Putamen (tissue), 1 donor: ENCODE data around the gene YPEL4.
"Not testable (repeated sequence)": the region's sequence is repeated elsewhere in the genome, so short reads cannot be mapped to it uniquely, and the experiment has no call there.

Experiments
- DNase-seq: peaks from one replicate; pipeline ENCODE4 v3.0.0-alpha.2; 2016; ENCODE audit warnings: low spot score

Gene YPEL4, protein sequence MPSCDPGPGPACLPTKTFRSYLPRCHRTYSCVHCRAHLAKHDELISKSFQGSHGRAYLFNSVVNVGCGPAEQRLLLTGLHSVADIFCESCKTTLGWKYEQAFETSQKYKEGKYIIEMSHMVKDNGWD

DNA sequence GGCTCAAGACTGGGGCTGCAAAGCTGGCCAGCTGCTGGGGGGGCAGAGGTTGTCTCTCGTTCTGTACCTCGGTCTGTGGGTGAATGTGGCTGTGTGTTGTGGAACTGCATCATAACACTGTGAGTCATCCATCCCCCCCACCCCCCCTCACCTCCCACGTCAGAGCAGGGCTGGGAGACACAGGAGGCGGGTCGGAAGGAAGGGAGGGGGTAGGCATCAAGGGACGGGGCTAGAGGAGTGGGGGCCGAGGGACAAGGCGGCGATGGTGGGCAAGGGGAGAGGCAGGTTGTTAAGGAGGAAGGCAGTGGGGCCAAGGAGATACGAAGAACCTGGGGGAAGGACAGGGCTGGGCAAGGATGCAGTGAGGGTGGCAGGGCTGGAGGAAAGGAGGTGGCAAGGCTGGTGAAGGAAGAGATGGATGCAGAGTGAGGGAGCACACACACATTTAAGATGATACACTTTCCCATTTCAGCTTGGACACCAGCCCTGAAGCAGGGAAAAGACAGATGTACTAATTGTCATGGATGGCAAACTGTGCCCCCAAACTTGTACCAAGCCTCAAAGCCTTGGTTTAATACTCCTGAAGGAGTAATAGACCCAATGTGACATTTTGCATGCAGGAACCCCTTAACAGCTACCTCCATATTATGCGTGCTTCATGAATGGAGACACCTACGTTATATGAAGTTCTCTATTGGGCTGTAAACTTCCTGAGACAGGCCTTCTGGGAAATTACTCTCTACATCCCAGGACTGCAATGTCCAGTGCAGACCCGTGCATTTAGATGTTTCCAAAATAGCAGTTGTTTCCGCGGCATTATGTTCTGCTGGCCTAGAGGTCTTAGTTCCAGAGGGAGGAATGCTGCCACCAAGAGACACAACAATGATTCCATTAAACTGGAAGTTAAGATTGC is at the start of gene YPEL4:
Gene YPEL4, minus strand, starts transcription at position 87 of the 913 bp plus-strand sequence. CDS start 2,805 bp downstream, outside the sequence.
- DNase-seq = peak; percentile 89

DNA sequence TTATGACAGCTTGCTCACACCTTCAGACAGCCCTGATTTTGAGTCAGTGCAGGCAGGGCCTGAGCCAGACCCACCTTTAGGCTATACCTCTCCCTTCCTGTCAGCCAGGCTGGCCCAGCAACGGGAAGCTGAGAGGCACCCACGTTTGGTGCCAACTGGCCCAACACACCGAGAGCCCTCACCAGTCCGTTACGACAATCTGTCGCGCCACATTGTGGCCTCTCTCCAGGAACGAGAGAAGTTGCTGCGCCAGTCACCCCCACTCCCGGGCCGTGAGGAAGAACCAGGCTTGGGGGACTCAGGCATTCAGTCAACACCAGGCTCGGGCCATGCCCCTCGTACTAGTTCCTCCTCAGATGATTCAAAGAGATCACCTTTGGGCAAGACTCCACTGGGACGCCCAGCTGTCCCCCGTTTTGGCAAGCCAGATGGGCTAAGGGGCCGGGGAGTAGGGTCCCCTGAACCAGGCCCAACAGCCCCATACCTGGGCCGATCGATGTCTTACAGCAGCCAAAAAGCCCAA is 49.2 kb upstream of the YPEL4 start:
- no peak for DNase-seq

DNA sequence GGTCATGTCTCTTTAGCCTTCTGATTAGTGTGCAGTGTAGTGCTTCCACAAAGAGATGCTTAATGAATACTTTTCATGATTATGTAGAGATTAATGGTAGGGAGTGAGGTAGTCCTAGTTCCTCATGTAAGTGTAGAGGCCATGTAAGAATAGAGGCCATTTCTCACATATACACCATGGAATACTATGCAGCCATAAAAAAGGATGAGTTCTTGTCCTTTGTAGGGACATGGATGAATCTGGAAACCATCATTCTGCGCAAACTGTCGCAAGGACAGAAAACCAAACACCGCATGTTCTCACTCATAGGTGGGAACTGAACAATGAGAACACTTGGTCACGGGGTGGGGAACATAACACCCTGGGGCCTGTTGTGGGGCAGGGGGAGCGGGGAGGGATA is 40.8 kb upstream of the YPEL4 start:
- DNase-seq = not testable (repeated sequence)

DNA sequence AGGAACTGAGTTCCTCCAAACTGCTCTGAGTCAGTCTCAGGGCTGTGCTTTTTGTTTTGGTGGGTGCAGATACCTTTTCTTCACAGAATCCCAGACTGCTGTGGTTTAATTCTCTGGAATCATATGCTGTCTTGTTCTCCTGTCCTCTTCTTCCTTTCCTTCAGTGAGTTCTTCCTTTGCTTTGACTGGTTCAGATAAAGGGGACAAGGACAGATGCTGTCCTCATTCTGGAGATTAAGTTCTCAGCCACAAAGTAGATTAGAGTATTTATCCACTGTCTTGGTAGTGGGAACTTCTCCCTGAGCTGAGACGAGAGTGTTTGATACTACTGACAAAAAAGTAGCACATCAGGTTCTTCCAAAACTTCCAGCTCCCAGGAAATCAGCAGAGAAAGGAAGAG is 31.5 kb upstream of the YPEL4 start:
- no peak for DNase-seq

DNA sequence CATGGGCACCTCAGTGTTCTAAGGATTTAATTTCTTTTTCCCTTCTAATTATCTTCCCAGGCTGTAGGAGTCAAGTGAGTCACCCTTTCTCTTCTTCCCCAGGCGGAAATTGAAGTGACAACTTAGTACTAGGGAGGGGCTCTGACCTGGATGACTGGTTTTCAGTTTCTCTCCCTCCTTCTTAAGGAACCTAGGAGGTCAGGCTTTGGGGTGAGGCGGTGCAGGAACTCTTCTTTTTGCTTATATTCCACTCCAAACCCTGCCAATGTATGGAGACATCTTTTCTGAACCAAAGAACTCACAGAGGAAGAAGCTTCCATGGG is 30.8 kb upstream of the YPEL4 start:
- DNase-seq = no peak

DNA sequence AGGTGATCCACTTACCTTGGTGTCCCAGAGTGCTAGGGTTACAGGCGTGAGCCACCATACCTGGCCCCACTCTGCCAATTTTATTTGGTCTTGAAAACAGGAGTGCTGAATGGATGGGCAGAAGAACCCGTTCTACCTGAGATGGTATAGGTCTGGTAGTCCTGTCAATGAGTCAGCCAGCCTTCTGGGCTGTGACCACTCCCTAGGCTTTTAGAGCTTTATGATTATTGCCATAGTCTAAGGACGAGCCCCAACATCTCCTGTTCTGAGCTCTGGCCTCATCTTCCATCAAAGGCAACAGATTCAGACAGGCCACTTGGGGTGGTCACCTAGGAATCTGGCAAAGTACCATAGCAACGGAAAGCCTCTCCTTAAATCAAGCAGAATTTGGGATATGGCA is 29.7 kb upstream of the YPEL4 start:
- no peak for DNase-seq

DNA sequence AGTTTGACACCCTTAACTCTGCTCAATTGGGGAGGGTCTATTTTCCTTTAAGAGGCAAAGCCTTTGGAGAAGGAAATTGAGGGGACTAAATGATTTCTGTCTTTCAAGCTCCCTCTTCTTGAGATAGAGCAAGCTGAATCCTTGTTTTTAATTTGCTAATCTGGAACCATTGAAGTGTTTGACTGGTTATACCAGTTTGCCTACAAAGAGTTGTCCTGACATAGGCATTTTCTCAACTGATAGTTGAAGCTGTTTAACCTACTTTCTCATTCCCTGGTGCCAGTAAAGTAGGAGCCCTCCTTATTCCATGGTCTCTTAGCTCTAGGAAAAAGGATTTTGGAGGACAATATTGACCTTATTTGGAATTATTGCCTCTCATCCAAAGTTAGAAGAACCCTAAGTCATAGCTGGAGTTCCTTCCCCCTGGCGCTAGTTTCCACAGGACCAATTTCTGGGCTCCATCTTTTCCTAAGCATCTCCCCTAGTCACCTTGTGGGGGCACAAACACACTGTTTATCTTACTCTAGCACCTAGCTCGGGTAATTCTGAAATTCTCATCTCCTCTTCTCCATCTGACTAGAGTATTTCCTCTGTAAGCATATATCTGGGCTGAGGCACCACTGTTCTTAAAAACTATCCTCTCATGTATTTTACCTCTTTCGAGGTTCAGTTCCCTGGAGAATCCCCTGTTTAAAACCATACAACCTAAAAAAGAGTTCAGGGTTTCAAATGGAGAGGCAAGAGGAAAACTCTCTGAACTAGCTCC is 25.6 kb upstream of the YPEL4 start:
- DNase-seq = no peak

DNA sequence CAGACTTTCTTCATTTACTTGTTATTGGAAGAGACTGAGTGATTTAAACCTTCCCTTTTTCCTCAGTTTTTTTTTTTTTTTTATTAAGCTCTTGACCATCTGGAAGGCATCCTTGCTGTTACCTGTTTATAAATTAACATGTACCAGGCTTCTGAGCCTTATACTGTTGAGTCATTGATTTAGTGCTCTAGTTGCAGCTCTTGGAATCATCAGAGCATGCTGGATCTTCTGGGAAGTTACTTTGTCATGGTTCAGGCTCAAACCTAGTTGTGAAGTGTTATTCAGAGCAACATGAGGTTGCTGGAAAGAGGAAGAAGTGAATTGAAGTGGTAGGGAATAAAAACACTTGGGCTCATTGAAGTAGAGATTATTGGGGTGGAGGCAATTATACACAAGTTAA is 24.5 kb upstream of the YPEL4 start:
- no peak for DNase-seq

DNA sequence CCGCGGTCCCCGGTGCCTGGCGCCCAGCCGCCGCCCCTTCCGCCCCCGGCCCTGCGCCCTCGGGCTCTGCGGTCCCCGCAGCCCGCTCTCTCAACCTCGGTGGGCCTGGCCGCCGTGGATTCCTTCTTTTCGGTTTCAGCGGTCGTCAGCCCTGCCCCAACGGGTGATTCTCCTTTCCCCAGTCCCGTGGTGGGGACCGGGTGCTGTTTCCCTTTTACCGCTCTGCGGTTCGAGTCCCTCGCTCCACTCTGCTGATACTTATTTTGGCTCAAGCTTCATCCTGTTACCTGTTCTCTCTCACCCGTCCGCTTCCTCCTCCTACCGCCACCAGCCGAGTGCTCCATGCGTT is 18.7 kb upstream of the YPEL4 start:
- DNase-seq = no peak

DNA sequence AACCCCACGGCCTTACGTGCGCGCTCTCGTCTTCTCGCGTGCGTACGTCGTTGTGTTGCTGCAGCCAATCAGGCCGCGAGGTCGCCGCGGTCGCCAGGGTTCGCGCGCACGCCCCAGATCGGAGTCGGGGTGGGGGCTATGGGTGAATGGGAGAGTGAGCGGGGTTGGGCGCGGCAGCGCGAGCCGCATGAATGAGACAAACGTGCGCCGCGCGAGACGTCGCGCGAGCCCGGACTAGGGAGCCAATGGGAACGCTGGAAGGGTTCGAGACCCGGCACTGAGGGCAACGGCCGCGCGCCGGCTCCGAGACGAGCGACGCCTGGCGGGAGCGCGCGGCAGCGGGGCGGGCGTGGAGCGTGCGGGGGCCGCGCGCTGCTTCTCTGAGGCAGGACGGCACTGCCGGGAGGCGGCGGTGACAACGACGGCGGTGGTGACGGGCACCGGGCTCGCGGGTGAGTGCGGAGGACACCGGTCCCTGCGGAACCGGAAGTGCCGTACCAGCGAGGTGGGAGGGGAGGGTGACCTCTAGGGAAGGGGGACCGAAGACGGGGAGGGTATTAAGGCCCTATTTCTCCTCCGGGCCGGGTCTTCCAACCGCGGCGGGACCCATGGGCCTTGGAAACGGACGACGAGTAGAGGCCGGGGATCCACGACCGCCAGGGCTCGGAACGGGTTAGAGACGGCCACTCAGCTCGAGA is 18.2 kb upstream of the YPEL4 start, which contains the start of gene ZDHHC5:
Gene ZDHHC5, plus strand, starts transcription at position 379 of the 698 bp plus-strand sequence. CDS start 4,977 bp downstream, outside the sequence.
- peak; percentile 99 for DNase-seq

DNA sequence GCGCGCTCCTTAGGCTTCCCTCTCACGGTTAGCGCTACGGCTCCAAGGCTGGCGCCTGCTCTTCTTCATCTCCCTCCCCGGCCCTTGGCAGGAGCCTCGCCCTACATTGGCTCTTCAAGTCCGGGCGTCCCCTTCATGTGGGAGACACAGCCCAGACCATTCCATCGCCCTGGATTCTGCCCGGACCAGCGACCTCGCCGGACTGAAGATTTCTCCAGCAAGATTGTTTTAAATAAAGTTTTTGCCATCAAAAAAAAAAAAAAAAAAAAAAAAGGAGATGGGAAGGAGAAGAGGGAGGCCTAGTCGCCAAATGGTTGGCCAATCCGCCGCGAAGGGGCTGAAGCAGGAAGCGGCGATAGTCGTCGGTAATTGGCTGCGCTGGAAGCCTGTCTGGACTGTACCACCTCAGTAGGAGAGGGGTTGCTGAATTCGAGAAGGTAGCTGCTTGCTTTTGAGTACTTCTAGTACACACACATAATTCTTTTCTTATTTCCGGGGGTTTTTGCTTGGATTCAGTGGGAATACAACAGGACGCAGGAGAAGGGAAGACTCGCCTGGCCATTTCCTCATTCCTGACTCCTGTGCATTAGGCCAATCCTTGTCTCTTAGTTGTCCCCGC is 17.5 kb upstream of the YPEL4 start:
- DNase-seq = peak; percentile 99

DNA sequence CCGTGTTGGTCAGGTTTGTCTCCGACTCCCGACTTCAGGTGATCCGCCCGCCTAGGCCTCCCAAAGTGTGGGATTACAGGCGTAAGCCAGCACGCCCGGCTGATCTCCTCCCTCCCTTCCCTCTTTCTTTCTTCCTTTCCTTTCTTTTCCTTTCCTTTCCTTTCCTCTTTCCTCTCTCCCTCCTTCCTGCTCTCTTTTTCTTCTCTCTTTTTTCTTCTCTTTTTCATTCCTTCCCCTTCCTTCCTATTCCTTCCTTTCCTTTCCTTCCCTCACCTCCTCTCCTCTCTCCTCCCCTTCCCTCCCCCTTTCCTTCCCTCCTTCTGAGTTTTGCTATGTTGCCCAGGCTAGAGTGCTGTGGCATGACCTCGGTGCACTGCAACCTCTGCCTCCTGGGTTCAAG is 14.3 kb upstream of the YPEL4 start:
- DNase-seq = no peak

DNA sequence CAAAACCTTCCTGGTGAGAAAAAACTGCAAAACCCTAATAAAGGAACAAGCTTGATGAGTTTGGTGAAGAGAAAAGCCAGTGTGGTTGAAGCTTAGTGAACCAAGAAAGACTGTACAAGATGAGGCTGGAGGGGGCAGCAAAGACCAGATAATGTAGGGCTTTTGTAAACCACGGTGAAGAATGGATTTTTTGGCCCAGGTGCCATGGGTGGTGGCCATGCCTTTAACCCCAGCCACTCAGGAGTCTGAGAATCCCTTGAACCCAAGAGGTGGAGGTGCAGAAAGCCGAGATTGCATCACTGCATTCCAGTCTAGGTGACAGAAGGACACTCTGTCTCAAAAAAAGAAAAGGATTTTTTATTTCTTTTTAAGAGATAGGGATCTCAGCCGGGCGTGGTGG is 13.2 kb upstream of the YPEL4 start:
- DNase-seq = no peak

DNA sequence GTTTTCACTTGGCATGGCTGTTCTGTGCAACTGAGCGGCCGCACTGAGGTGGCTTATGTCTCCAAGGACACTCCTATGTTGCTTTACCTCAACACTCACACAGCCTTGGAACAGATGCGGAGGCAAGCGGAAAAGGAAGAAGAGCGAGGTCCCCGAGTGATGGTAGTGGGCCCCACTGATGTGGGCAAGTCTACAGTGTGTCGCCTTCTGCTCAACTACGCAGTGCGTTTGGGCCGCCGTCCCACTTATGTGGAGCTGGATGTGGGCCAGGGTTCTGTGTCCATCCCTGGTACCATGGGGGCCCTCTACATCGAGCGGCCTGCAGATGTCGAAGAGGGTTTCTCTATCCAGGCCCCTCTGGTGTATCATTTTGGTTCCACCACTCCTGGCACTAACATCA is 10.0 kb upstream of the YPEL4 start:
- DNase-seq = no peak

DNA sequence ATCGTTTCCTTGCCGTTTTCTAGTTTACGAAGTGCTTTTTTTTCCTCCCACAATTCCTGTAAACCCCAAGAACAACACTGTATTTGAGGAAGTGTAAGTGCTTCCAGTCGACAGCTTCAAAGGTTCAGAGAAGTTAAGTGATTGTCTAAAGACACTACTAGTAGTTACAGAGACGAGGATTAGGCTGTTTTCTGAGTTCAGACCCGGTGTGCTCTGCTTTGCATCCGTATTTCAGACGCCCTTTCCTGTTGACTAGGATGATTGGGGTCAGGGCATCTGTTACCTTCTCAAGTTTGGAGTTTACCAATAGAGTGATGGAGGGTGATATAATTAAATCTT is 8.3 kb upstream of the YPEL4 start:
- DNase-seq = no peak

DNA sequence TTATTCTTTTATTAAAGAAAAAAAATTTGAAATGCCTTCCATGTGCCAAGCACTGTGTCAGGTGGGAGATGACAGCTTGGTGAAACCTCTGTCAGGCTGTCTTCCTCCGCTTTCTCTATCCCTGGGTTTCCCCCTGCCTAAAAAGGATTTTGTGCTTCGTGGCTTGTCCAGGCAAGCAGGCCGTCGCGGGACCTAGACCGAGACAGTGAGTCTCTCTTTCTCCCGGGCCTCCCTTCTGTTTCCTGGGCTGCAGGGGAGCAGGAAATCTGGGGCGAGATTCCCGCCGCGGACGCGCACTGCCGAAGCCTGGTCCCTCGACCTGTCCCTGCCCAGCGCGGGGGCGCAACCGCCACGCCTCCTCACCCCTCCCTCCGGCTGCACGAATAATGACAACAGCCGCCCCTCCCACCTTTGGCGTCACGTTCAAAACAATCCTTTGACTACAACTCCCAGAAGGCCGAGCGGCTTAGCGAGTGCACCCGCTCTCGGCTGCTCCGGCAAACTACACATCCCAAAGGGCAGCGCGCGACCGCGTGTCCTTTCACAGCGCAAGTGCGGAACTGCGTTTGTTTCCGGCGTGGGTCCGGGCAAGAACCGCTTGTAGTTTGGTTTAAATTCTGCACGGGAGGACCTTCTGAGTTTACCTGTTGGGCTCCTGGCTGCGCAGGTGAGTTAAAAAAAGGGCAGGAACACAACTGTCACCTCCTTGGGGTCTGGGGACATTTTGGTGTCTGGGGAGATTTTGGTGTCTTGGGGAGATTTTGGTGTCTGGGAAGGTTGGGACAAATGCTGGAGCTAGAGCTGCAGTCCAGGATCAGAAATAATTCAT is 7.7 kb upstream of the YPEL4 start, which contains the start of gene CLP1:
Gene CLP1, plus strand, starts transcription at position 569 of the 829 bp plus-strand sequence. CDS start 1,715 bp downstream, outside the sequence.
- peak; percentile 99 for DNase-seq

DNA sequence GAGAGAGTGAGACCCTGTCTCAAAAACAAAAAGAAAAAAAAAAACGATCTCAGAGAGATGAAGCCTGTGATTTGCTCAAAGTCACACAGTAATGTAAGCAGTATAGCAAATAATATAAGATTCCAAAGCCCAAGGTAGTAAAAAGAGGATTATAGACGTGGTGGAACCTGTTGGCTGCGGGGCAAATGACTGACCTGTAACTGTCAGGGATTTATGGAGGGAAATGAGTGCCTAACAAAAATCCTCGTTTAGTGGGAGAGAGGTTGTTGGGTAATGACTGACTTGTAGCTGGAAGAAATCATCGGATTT is 7.1 kb upstream of the YPEL4 start:
- DNase-seq = no peak

DNA sequence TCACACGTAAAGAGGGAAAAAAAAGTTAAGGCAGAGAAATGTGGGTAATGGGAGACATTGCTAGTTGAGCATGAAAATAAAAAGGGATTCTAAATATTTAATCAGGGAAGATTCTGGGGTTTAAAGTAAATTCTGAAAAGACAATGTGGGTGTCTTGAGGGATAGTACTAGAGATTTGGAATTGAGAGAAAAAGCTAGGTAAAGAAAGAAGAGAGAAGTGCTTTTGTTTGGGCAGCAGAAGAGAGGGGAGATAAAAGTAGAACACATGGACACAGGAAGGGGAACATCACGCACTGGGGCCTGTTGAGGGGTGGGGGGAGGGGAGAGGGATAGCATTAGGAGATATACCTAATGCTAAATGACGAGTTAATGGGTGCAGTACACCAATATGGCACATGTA is 3.5 kb upstream of the YPEL4 start:
- no peak for DNase-seq

DNA sequence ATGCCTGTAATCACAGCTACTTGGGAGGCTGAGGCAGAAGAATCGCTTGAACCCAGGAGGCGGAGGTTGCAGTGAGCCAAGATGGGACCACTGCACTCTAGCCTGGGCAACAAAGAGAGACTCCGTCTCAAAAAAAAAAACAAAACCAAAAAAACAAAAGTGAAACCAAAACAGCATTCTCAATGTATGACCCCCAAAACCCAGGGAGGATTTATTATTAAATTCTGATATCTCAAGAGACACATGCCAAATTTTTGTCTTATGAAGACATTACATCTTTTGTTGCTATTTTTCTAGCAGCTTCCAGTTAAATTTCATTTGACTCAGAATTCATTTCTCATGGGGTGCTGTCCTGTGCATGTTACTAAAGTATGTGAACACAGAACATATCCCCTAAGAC is 3.0 kb upstream of the YPEL4 start:
- DNase-seq = no peak

DNA sequence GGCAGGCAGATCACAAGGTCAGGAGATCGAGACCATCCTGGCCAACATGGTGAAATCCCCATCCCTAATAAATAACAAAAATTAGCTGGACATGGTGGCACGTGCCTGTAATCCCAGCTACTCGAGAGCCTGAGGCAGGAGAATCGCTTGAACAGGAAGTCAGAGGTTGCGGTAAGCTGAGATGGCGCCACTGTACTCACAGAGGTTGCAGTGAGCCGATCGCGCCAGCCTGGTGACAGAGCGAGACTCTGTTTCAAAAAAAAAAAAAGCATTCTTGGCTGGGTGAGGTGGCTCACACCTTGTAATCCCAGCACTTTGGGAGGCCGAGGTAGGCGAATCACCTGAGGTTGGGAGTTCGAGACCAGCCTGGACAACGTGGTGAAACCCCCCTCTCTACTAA is 2.5 kb upstream of the YPEL4 start:
- DNase-seq = not testable (repeated sequence)

DNA sequence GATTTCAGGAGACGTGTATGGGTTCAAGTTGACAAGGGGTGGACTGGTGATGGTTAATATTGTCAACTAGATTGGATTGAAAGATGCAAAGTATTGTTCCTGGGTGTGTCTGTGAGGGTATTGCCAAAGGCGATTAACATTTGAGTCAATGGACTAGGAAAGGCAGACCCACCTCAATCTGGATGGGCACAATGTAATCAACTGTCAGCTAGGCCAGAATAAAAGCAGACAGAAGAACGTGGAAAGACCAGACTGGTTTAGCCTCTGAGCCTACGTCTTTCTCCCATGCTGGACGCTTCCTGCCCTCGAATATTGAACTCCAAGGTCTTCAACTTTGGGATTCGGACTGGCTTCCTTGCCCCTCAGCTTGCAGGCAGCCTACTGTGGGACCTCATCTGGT is 1.7 kb upstream of the YPEL4 start:
- DNase-seq = no peak
